Measurements from ENCODE around the gene VPS9D1. TPM values are rescaled to one million over a fixed set of nuclear protein-coding genes. Genes with fewer than 3 reads are reported as not detected.
"Not testable (repeated sequence)": the region's sequence is repeated elsewhere in the genome, so short reads cannot be mapped to it uniquely, and the experiment has no call there.

The VPS9D1 gene
- total RNA-seq, 1 donor from 2014 or later, result 17.3 TPM

DNA sequence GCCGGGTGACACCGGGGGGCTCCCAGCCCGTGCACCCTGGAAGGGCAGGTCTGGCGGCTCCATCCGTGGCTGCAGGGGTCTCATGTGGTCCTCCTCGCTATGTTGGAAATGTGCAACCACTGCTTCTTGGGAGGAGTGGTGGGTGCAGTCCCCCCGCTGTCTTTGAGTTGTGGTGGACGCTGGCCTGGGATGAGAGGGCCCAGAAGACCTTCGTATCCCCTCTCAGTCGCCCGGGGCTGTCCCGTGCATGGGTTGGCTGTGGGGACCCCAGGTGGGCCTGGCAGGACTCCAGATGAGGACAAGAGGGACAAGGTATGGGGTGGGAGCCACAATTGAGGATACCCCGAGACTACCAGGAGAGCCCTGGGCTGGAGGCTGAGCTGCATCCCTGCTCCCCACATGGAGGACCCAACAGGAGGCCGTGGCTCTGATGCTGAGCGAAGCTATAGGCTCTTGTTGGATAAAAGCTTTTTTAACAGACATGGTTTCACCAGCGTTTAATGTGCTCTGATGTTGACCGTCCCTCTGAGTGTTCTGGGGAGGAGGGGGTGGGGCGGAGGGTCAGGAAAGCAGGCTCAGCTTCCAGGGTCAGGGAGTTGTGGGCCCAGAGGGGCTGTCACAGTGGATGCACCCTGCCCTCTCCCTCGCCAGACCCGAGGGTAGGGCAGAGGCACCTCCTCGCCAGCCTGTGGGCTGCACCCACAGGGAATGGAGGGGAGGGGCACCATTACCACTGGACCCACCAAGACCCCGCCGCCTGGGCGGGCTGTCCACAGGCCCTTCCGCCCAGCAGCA is 24.6 kb downstream of the VPS9D1 start:
- Mint-ChIP-seq H3K36me3 (peaks cover 5% of the 10 kb centered on the region), H3K27ac (no peak overlapping the region), H3K4me1 (ENCODE audit: unreplicated experiment) (peaks cover 9% of the 10 kb centered on the region), H3K27me3 (no peaks in the 10 kb centered on the region), H3K4me3 (no peak overlapping the region), H3K9me3 (no peaks in the 10 kb centered on the region)
- TF ChIP-seq, protein P1, sequence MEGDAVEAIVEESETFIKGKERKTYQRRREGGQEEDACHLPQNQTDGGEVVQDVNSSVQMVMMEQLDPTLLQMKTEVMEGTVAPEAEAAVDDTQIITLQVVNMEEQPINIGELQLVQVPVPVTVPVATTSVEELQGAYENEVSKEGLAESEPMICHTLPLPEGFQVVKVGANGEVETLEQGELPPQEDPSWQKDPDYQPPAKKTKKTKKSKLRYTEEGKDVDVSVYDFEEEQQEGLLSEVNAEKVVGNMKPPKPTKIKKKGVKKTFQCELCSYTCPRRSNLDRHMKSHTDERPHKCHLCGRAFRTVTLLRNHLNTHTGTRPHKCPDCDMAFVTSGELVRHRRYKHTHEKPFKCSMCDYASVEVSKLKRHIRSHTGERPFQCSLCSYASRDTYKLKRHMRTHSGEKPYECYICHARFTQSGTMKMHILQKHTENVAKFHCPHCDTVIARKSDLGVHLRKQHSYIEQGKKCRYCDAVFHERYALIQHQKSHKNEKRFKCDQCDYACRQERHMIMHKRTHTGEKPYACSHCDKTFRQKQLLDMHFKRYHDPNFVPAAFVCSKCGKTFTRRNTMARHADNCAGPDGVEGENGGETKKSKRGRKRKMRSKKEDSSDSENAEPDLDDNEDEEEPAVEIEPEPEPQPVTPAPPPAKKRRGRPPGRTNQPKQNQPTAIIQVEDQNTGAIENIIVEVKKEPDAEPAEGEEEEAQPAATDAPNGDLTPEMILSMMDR (conservative IDR thresholded peaks at IDR 0.05), result no peak
- DNase-seq (ENCODE audit: extremely low spot score, unreplicated experiment), result no peak

DNA sequence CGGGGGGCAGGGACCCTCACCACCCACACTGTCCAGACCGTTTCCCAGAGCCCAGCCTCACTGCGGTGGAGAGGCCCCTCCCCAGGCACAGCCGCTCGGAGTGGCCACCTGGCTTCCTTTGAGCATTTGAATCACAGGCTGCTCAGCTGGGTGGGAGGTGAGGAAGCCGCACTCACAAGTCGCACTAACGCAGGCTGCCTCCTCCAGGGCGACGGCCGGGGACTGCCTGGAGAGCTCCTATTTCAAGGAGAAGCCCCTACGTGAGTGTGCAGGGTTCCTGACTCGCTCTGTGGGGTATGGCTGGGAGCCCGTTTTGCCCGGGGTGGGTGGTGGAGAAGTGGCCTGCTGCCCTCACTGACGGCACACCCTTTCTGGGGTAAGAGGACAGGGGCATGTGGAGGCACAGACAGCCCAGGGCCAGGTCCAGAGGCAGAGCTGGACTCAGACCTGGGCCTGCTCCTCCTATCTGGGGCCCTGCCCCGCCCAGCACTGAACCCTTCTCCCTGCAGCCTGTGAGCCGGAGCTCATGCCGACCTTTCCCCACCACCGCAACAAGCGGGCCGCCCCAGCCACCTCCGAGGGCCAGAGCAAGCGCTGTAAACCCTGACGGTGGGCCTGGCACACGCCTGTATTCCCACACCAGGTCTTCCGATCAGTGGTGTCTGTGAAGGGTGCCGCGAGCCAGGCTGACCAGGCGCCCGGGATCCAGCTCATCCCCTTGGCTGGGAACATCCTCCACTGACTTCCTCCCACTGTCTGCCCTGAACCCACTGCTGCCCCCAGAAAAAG is 25.4 kb downstream of the VPS9D1 start:
- DNase-seq (ENCODE audit: extremely low spot score, unreplicated experiment), result no peak
- H3K27me3 Mint-ChIP-seq, result no peaks in the 10 kb centered on the region
- peaks cover 5% of the 10 kb centered on the region for H3K36me3 Mint-ChIP-seq
- no peak overlapping the region for H3K27ac Mint-ChIP-seq
- no peaks in the 10 kb centered on the region for H3K9me3 Mint-ChIP-seq
- H3K4me3 Mint-ChIP-seq, result no peak overlapping the region
- H3K4me1 Mint-ChIP-seq (ENCODE audit: unreplicated experiment), result peaks cover 9% of the 10 kb centered on the region
- TF ChIP-seq, protein P1 (conservative IDR thresholded peaks at IDR 0.05), result no peak

- H3K27me3 Mint-ChIP-seq; DNase-seq (ENCODE audit: extremely low spot score, unreplicated experiment); H3K36me3 Mint-ChIP-seq; H3K4me3 Mint-ChIP-seq; H3K27ac Mint-ChIP-seq; H3K9me3 Mint-ChIP-seq; H3K4me1 Mint-ChIP-seq (ENCODE audit: unreplicated experiment): not testable (repeated sequence)
Observed at GRCh38 chr16:89694784-89695085, 26.0 kb downstream of the VPS9D1 start.

- H3K9me3 Mint-ChIP-seq, result no peaks in the 10 kb centered on the region
- no peaks in the 10 kb centered on the region for H3K27me3 Mint-ChIP-seq
- H3K36me3 Mint-ChIP-seq, result peaks cover 3% of the 10 kb centered on the region
- no peak overlapping the region for H3K4me3 Mint-ChIP-seq
- TF ChIP-seq, protein P1 (conservative IDR thresholded peaks at IDR 0.05), result no peak
- no peak for DNase-seq (ENCODE audit: extremely low spot score, unreplicated experiment)
- peaks cover 3% of the 10 kb centered on the region for H3K4me1 Mint-ChIP-seq (ENCODE audit: unreplicated experiment)
- H3K27ac Mint-ChIP-seq, result no peak overlapping the region
Observed at GRCh38 chr16:89693931-89694783, 26.5 kb downstream of the VPS9D1 start.

- no peak overlapping the region for H3K4me3 Mint-ChIP-seq
- no peak for DNase-seq (ENCODE audit: extremely low spot score, unreplicated experiment)
- TF ChIP-seq, protein P1 (conservative IDR thresholded peaks at IDR 0.05), result no peak
- no peaks in the 10 kb centered on the region for H3K9me3 Mint-ChIP-seq
- H3K27ac Mint-ChIP-seq, result no peak overlapping the region
- H3K27me3 Mint-ChIP-seq, result no peaks in the 10 kb centered on the region
- H3K36me3 Mint-ChIP-seq, result no peaks in the 10 kb centered on the region
- no peaks in the 10 kb centered on the region for H3K4me1 Mint-ChIP-seq (ENCODE audit: unreplicated experiment)
Observed at GRCh38 chr16:89693289-89693731, 27.4 kb downstream of the VPS9D1 start.
